Type B pancreatic cell (in vitro differentiated cells): ENCODE measurements around the gene STAG1. TPM values are rescaled to one million over a fixed set of nuclear protein-coding genes. Genes with fewer than 3 reads are reported as not detected.

Experiments used
- DNase-seq: peaks from one replicate; pipeline ENCODE4 v3.0.0; 2021; ENCODE audit warnings: mixed read lengths; ENCODE audit not compliant: unreplicated experiment; ENCODE audit errors: extremely low spot score
- H3K27ac Mint-ChIP-seq: 2 replicates; pipeline ENCODE4 v1.8.0; 2021; ENCODE audit warnings: mild to moderate bottlenecking, mixed read lengths
- H3K27me3 Mint-ChIP-seq: 2 replicates; pipeline ENCODE4 v1.8.0; 2021; ENCODE audit warnings: mixed read lengths
- H3K36me3 Mint-ChIP-seq: 2 replicates; pipeline ENCODE4 v1.8.0; 2021; ENCODE audit warnings: mixed read lengths
- H3K4me1 Mint-ChIP-seq: one replicate; pipeline ENCODE4 v1.8.0; 2021; ENCODE audit warnings: mixed read lengths; ENCODE audit not compliant: unreplicated experiment
- H3K4me3 Mint-ChIP-seq: 2 replicates; pipeline ENCODE4 v1.8.0; 2021; ENCODE audit warnings: mild to moderate bottlenecking, mixed read lengths
- H3K9me3 Mint-ChIP-seq: 2 replicates; pipeline ENCODE4 v1.8.0; 2021; ENCODE audit warnings: mixed read lengths
- total RNA-seq: library from RNA; stranded (reverse); gene quantifications from 2 replicates; pipeline ENCODE4 v1.2.1, GENCODE V29; 2021; ENCODE audit warnings: low replicate concordance
- TF ChIP-seq, protein P1 (sequence below): fragments of 200-600 bp; sonication (generic); conservative IDR thresholded peaks from 2 replicates; pipeline ENCODE4 v1.5.0; 2021; ENCODE audit warnings: antibody characterized with exemption, mild to moderate bottlenecking

STAG1 gene
- total RNA-seq, 1 donor from 2014 or later: 45.5 TPM

DNA sequence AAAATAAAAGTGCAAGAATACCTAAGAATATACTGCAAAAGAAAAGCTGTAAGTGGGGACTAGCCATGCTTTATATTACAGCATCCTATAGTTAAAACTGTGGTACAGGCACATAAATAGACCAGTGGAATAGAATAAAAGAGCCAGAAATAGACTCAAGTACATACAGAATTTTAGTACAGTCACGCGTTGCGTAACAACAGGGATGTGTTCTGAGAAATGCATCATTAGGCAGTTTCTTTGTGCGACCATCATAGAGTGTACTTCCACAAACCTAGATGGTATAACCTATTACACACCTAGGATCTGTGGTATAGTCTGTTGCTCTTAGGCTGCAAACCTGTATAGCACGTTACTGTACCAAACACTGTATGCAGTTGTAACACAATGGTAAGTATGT, 440.2 kb downstream of the STAG1 start:
- TF ChIP-seq, protein P1, sequence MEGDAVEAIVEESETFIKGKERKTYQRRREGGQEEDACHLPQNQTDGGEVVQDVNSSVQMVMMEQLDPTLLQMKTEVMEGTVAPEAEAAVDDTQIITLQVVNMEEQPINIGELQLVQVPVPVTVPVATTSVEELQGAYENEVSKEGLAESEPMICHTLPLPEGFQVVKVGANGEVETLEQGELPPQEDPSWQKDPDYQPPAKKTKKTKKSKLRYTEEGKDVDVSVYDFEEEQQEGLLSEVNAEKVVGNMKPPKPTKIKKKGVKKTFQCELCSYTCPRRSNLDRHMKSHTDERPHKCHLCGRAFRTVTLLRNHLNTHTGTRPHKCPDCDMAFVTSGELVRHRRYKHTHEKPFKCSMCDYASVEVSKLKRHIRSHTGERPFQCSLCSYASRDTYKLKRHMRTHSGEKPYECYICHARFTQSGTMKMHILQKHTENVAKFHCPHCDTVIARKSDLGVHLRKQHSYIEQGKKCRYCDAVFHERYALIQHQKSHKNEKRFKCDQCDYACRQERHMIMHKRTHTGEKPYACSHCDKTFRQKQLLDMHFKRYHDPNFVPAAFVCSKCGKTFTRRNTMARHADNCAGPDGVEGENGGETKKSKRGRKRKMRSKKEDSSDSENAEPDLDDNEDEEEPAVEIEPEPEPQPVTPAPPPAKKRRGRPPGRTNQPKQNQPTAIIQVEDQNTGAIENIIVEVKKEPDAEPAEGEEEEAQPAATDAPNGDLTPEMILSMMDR: no peak
- DNase-seq: no peak
- peaks cover 21% of the 10 kb centered on the region for H3K36me3 Mint-ChIP-seq
- H3K9me3 Mint-ChIP-seq: no peaks in the 10 kb centered on the region
- no peak overlapping the region for H3K4me3 Mint-ChIP-seq
- no peaks in the 10 kb centered on the region for H3K27me3 Mint-ChIP-seq
- no peak overlapping the region for H3K27ac Mint-ChIP-seq
- no peaks in the 10 kb centered on the region for H3K4me1 Mint-ChIP-seq

GRCh38 chr3:136311261-136311660, 440.9 kb downstream of the STAG1 start:
- H3K9me3 Mint-ChIP-seq: no peaks in the 10 kb centered on the region
- DNase-seq: no peak
- no peak overlapping the region for H3K27ac Mint-ChIP-seq
- no peaks in the 10 kb centered on the region for H3K4me1 Mint-ChIP-seq
- H3K27me3 Mint-ChIP-seq: no peaks in the 10 kb centered on the region
- no peak overlapping the region for H3K4me3 Mint-ChIP-seq
- H3K36me3 Mint-ChIP-seq: peaks cover 17% of the 10 kb centered on the region
- TF ChIP-seq, protein P1: no peak

DNA sequence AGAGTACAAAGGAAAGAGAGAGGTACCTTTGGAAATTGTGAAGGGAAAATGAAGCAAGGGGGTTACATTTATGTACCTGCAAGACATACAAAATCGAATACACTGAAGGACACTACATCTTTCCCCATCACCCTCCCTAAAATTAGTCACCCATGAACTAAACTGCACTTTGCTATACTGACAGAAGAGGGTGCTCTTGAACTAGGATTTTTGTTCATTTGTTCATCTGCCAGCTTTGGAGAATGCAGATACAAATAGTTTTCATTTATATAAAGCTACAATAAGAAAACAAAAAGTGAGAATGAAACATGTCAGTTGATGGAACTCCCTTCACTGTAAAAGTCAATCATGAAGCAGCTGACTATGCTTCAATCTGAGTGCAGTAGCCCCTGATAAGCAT, 446.3 kb downstream of the STAG1 start:
- Mint-ChIP-seq H3K27me3 (no peaks in the 10 kb centered on the region), H3K4me1 (no peaks in the 10 kb centered on the region), H3K36me3 (peaks cover 18% of the 10 kb centered on the region), H3K9me3 (no peaks in the 10 kb centered on the region), H3K4me3 (no peak overlapping the region), H3K27ac (no peak overlapping the region)
- no peak for DNase-seq
- TF ChIP-seq, protein P1: peak; percentile 43

DNA sequence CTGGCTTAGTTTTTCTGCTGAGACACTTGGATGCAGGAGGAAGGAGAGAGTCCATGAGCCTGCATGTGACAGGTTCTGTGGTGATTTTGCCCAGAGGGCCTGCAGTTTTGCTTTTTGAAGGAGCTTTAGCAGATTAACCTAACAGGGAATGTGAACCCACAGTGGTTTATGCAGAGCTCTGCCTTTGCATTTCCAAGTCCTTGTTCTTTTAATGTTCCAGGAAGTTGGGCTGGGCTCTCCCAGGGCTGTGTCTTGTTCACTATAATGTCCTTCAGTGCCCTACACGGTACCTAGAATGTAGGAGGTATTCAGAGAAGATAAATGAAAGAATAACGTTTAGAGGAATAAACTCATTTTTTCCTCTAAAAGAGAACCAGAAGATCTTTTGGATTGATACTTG, 451.7 kb downstream of the STAG1 start:
- no peak for DNase-seq
- Mint-ChIP-seq H3K27me3 (no peaks in the 10 kb centered on the region), H3K4me1 (no peaks in the 10 kb centered on the region), H3K9me3 (no peaks in the 10 kb centered on the region), H3K27ac (no peak overlapping the region), H3K36me3 (peaks cover 23% of the 10 kb centered on the region), H3K4me3 (no peak overlapping the region)
- TF ChIP-seq, protein P1: no peak

DNA sequence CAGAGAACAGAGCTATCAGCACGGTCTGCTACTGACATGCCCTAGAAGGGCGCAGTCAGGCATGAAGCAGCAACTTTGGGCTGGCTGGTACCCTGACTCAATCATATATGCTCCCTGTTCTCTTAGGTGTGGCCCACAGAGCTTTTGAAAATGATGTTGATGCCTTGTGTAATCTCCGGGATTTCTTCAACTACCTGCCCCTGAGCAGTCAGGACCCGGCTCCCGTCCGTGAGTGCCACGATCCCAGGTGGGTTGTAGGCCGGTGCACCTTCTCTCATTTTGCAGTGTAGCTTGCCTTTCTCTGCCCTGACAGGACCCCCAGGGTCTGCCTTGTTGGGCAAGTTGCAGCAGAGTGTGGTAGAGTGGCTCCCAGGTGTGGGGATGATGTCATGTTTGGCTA, 454.4 kb downstream of the STAG1 start:
- Mint-ChIP-seq H3K4me1 (no peaks in the 10 kb centered on the region), H3K4me3 (no peak overlapping the region), H3K9me3 (no peaks in the 10 kb centered on the region), H3K27ac (no peak overlapping the region), H3K27me3 (no peaks in the 10 kb centered on the region), H3K36me3 (peaks cover 30% of the 10 kb centered on the region)
- TF ChIP-seq, protein P1: no peak
- DNase-seq: no peak

- Mint-ChIP-seq H3K4me3 (no peak overlapping the region), H3K4me1 (no peaks in the 10 kb centered on the region), H3K27ac (no peak overlapping the region), H3K36me3 (peaks cover 35% of the 10 kb centered on the region), H3K9me3 (no peaks in the 10 kb centered on the region), H3K27me3 (no peaks in the 10 kb centered on the region)
- TF ChIP-seq, protein P1: no peak
- no peak for DNase-seq
These were observed 455.2 kb downstream of the STAG1 start for GRCh38 chr3:136296960-136297359.
